Measurements from ENCODE around the gene COPS7A. TPM values are rescaled to one million over a fixed set of nuclear protein-coding genes. Genes with fewer than 3 reads are reported as not detected.

Gene COPS7A
- total RNA-seq, 1 experiment from 2014 or later = 82.3 TPM

DNA sequence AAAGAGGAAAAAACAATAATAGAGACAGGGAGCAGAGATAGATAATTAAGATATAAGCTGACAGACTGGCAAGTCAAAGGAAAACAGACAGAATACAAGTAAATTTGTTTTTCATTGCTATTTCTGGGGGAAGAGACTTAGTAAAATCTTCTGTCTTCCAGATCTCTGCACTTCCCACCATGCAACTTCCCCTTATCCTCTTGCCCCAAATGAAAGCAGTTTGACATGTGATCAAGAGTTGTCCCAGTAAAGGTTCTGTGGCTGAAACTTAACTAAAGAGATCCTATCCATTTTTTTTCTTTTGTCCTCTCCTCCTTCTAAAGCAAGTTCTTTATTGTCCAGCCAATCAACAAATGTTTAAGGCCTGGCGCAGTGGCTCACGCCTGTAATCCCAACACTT is 30.6 kb downstream of the COPS7A start:
- Histone ChIP-seq H3F3A (ENCODE audit: low read length, unreplicated experiment) (no peaks in the 10 kb centered on the region), H3K4me2 (ENCODE audit: low read length) (no peak overlapping the region), H3K4me3 (ENCODE audit: low read length) (no peak overlapping the region), H3K79me2 (ENCODE audit: low read length) (peaks cover 23% of the 10 kb centered on the region), H4K20me1 (ENCODE audit: low read length) (peaks cover 4% of the 10 kb centered on the region; the same call in 1 of the 2 replicates), H3K27me3 (ENCODE audit: low read length) (no peaks in the 10 kb centered on the region), H3K9me3 (ENCODE audit: low read length) (no peaks in the 10 kb centered on the region), H2AFZ (ENCODE audit: low read length) (no peak overlapping the region), H3K36me3 (ENCODE audit: low read depth, low read length) (peaks cover 14% of the 10 kb centered on the region; the same call in 1 of the 2 replicates), H3K9me2 (replicated peaks; ENCODE audit: low read length) (no peaks in the 10 kb centered on the region), H3K4me1 (ENCODE audit: insufficient read depth, low read length) (peaks cover 12% of the 10 kb centered on the region), H3K9ac (ENCODE audit: low read length) (no peak overlapping the region), H3K27ac (ENCODE audit: low read length) (no peak overlapping the region)
- BruUV-seq (replicated peaks) = no TSS peak
- ChIA-PET CTCF (interaction anchor here (0.6 to 1.8 kb wide), 2 partner anchors 12 to 24 kb away, joined by 5 to 24 read pairs; partner anchors contain the start of gene PTMS), POLR2A (ENCODE audit: unreplicated experiment) (interaction anchor here (1.0 to 1.9 kb wide), 2 partner anchors 12 to 24 kb away, joined by 7 to 14 read pairs; partner anchors contain the start of gene PTMS)
- intact Hi-C loops (cut with micrococcal nuclease) = loop anchor here (5.0 kb wide), 1 partner anchor 98 kb away; the partner anchor contains the start of genes CDCA3 and USP5
- DNase-seq (no peak), ATAC-seq (no peak)
- no peak for TF ChIP-seq EZH2 (IDR thresholded peaks at IDR 0.05; ENCODE audit: low read length, unreplicated experiment)
- TF ChIP-seq, protein P1, sequence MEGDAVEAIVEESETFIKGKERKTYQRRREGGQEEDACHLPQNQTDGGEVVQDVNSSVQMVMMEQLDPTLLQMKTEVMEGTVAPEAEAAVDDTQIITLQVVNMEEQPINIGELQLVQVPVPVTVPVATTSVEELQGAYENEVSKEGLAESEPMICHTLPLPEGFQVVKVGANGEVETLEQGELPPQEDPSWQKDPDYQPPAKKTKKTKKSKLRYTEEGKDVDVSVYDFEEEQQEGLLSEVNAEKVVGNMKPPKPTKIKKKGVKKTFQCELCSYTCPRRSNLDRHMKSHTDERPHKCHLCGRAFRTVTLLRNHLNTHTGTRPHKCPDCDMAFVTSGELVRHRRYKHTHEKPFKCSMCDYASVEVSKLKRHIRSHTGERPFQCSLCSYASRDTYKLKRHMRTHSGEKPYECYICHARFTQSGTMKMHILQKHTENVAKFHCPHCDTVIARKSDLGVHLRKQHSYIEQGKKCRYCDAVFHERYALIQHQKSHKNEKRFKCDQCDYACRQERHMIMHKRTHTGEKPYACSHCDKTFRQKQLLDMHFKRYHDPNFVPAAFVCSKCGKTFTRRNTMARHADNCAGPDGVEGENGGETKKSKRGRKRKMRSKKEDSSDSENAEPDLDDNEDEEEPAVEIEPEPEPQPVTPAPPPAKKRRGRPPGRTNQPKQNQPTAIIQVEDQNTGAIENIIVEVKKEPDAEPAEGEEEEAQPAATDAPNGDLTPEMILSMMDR (conservative IDR thresholded peaks at IDR 0.05; ENCODE audit: low read depth, low read length) = no peak
- no peak for TF ChIP-seq EZH2phosphoT487 (IDR thresholded peaks at IDR 0.05; ENCODE audit: borderline replicate concordance, low read length)

- ChIA-PET CTCF (no interaction called here), POLR2A (ENCODE audit: unreplicated experiment) (no interaction called here)
- Histone ChIP-seq H3K9me3 (ENCODE audit: low read length) (no peaks in the 10 kb centered on the region), H3K4me3 (ENCODE audit: low read length) (no peak overlapping the region), H4K20me1 (ENCODE audit: low read length) (no peaks in the 10 kb centered on the region), H3K4me1 (ENCODE audit: insufficient read depth, low read length) (peaks cover 3% of the 10 kb centered on the region; the same call in 1 of the 2 replicates), H3K27ac (ENCODE audit: low read length) (no peak overlapping the region), H3K4me2 (ENCODE audit: low read length) (no peak overlapping the region), H3K9ac (ENCODE audit: low read length) (no peak overlapping the region), H3F3A (ENCODE audit: low read length, unreplicated experiment) (no peaks in the 10 kb centered on the region), H3K27me3 (ENCODE audit: low read length) (no peaks in the 10 kb centered on the region), H2AFZ (ENCODE audit: low read length) (no peak overlapping the region), H3K79me2 (ENCODE audit: low read length) (peaks cover 8% of the 10 kb centered on the region), H3K36me3 (ENCODE audit: low read depth, low read length) (no peaks in the 10 kb centered on the region), H3K9me2 (replicated peaks; ENCODE audit: low read length) (no peaks in the 10 kb centered on the region)
- no peak for TF ChIP-seq EZH2phosphoT487 (IDR thresholded peaks at IDR 0.05; ENCODE audit: borderline replicate concordance, low read length)
- ATAC-seq (no peak), DNase-seq (no peak)
- intact Hi-C loops (cut with micrococcal nuclease) = no loop called here
- BruUV-seq (replicated peaks) = no TSS peak
These were observed 33.3 kb downstream of the COPS7A start for GRCh38 chr12:6757028-6757690.

DNA sequence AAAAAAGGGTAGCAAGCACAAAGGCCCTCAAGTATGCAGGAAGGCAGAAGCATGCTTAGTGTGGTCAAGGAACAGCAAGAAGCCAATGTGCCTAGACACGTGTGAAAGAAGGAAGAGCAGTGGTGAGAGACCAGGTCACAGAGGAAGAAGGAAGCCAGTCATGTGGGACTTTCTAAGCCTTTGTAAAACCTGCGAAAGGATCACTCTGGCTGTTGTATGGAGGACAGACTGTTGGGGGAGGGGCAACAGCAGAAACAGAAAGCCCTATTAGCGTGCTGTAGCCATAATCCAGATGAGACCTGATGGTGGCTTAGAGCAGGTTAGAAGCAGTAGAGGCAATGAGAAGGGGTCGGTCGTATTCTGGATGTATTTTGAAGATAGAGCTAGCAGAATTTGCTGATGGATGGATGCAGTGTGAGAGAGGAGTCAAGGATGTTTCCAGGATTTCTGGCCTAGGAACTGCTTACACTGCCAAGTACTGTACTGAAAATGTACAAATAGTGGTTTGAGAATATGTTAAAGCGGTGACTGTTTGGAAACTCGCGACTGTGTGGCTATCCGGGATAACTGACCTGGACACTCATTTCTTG is 34.8 kb downstream of the COPS7A start:
- intact Hi-C loops (cut with micrococcal nuclease) = no loop called here
- Histone ChIP-seq H3K27ac (ENCODE audit: low read length) (no peak overlapping the region), H3K9me2 (replicated peaks; ENCODE audit: low read length) (no peaks in the 10 kb centered on the region), H3K4me2 (ENCODE audit: low read length) (no peak overlapping the region), H3K9ac (ENCODE audit: low read length) (no peak overlapping the region), H2AFZ (ENCODE audit: low read length) (no peak overlapping the region), H3K4me3 (ENCODE audit: low read length) (no peak overlapping the region), H3K79me2 (ENCODE audit: low read length) (no peaks in the 10 kb centered on the region), H4K20me1 (ENCODE audit: low read length) (no peaks in the 10 kb centered on the region), H3K4me1 (ENCODE audit: insufficient read depth, low read length) (peaks cover 6% of the 10 kb centered on the region; the same call in 1 of the 2 replicates), H3K27me3 (ENCODE audit: low read length) (no peaks in the 10 kb centered on the region), H3F3A (ENCODE audit: low read length, unreplicated experiment) (no peaks in the 10 kb centered on the region), H3K36me3 (ENCODE audit: low read depth, low read length) (no peaks in the 10 kb centered on the region), H3K9me3 (ENCODE audit: low read length) (no peaks in the 10 kb centered on the region)
- no peak for DNase-seq
- POLR2A ChIA-PET (ENCODE audit: unreplicated experiment) = no interaction called here
- no peak for ATAC-seq
- no peak for TF ChIP-seq EZH2 (IDR thresholded peaks at IDR 0.05; ENCODE audit: low read length, unreplicated experiment)
- TF ChIP-seq, protein P1 (conservative IDR thresholded peaks at IDR 0.05; ENCODE audit: low read depth, low read length) = no peak
- no peak for TF ChIP-seq EZH2phosphoT487 (IDR thresholded peaks at IDR 0.05; ENCODE audit: borderline replicate concordance, low read length)
- no TSS peak for BruUV-seq (replicated peaks)
- CTCF ChIA-PET = no interaction called here

All from PC-3 (cell line).